Osteoblast (primary cell): ENCODE data around the gene TAS2R1. TPM values are rescaled to one million over a fixed set of nuclear protein-coding genes. Genes with fewer than 3 reads are reported as not detected.

Experiments
- DNase-seq: peaks from one replicate; pipeline ENCODE4 v3.0.0; 2011; ENCODE audit warnings: low spot score, mixed read lengths; ENCODE audit not compliant: insufficient read length; ENCODE audit errors: missing footprints
- H2AFZ ChIP-seq: 2 replicates; pipeline ENCODE4 v1.6.0; 2011; ENCODE audit warnings: mild to moderate bottlenecking, low read length
- H3K27ac ChIP-seq: 2 replicates; pipeline ENCODE4 v1.5.1; 2011; ENCODE audit warnings: mild to moderate bottlenecking, low read depth, low read length, moderate library complexity
- H3K27me3 ChIP-seq: 2 replicates; pipeline ENCODE4 v1.6.0; 2012; ENCODE audit warnings: mild to moderate bottlenecking, control low read depth, inconsistent platforms, low read length, moderate library complexity; ENCODE audit not compliant: insufficient read depth
- H3K36me3 ChIP-seq: 2 replicates; pipeline ENCODE4 v1.5.1; 2011; ENCODE audit warnings: mild to moderate bottlenecking, low read length, control low read depth, moderate library complexity; ENCODE audit not compliant: insufficient read depth
- H3K4me1 ChIP-seq: 2 replicates; pipeline ENCODE4 v1.5.1; 2011; ENCODE audit warnings: mild to moderate bottlenecking, low read length, control low read depth, moderate library complexity; ENCODE audit not compliant: insufficient read depth
- H3K4me2 ChIP-seq: 2 replicates; pipeline ENCODE4 v1.6.0; 2011; ENCODE audit warnings: mild to moderate bottlenecking, low read length; ENCODE audit not compliant: insufficient read depth
- H3K4me3 ChIP-seq: fragments of 200-600 bp; sonication (generic); 3 replicates; pipeline ENCODE4 v1.5.1; 2012; ENCODE audit warnings: mild to moderate bottlenecking, low read length, inconsistent platforms; ENCODE audit not compliant: insufficient read depth
- H3K79me2 ChIP-seq: 2 replicates; pipeline ENCODE4 v1.6.0; 2012; ENCODE audit warnings: mild to moderate bottlenecking, low read length, control low read depth, inconsistent platforms; ENCODE audit not compliant: insufficient read depth
- H3K9me3 ChIP-seq: 2 replicates; pipeline ENCODE4 v1.5.1; 2011; ENCODE audit warnings: low read depth, low read length, control low read depth
- H4K20me1 ChIP-seq: 2 replicates; pipeline ENCODE4 v1.6.0; 2012; ENCODE audit warnings: mild to moderate bottlenecking, low read length, control low read depth; ENCODE audit not compliant: insufficient read depth
- total RNA-seq: library from RNA; depleted of rRNA; stranded (reverse); fragments of >200 nt; gene quantifications from 2 replicates; pipeline ENCODE4 v1.2.3, GENCODE V29; 2012
- TF ChIP-seq, protein P1 (sequence below): IDR thresholded peaks from 2 replicates; pipeline ENCODE4 v1.5.1; 2011; ENCODE audit warnings: mild to moderate bottlenecking, low read depth, low read length, moderate library complexity; ENCODE audit errors: extremely low read depth

TAS2R1 gene
- total RNA-seq, 1 donor = not detected

DNA sequence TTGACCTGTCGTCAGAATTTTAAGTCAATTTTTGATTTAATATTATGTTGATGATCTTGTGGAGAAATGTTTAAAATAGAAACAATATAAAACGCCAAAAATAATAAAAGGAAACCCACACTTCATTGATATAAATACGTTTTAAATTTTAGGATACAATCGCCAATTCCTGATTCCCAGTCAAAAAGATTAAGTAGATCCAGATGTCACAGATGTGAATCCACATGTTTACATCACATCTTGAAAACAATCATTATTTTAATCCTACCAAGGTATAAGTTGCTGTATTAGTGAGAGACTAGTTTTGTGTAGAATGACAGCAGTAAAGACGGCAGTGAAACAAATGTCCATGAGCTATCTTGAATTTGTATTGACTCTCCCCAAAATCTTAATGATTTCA, 4.9 kb downstream of the TAS2R1 start:
- Histone ChIP-seq H4K20me1 (no peaks in the 10 kb centered on the region), H3K9me3 (no peaks in the 10 kb centered on the region), H3K79me2 (no peaks in the 10 kb centered on the region), H3K36me3 (no peaks in the 10 kb centered on the region), H2AFZ (no peak overlapping the region), H3K27me3 (no peaks in the 10 kb centered on the region), H3K27ac (no peak overlapping the region), H3K4me1 (peaks cover 31% of the 10 kb centered on the region), H3K4me2 (no peak overlapping the region), H3K4me3 (no peak overlapping the region)
- no peak for DNase-seq
- TF ChIP-seq, protein P1, sequence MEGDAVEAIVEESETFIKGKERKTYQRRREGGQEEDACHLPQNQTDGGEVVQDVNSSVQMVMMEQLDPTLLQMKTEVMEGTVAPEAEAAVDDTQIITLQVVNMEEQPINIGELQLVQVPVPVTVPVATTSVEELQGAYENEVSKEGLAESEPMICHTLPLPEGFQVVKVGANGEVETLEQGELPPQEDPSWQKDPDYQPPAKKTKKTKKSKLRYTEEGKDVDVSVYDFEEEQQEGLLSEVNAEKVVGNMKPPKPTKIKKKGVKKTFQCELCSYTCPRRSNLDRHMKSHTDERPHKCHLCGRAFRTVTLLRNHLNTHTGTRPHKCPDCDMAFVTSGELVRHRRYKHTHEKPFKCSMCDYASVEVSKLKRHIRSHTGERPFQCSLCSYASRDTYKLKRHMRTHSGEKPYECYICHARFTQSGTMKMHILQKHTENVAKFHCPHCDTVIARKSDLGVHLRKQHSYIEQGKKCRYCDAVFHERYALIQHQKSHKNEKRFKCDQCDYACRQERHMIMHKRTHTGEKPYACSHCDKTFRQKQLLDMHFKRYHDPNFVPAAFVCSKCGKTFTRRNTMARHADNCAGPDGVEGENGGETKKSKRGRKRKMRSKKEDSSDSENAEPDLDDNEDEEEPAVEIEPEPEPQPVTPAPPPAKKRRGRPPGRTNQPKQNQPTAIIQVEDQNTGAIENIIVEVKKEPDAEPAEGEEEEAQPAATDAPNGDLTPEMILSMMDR = no peak

DNA sequence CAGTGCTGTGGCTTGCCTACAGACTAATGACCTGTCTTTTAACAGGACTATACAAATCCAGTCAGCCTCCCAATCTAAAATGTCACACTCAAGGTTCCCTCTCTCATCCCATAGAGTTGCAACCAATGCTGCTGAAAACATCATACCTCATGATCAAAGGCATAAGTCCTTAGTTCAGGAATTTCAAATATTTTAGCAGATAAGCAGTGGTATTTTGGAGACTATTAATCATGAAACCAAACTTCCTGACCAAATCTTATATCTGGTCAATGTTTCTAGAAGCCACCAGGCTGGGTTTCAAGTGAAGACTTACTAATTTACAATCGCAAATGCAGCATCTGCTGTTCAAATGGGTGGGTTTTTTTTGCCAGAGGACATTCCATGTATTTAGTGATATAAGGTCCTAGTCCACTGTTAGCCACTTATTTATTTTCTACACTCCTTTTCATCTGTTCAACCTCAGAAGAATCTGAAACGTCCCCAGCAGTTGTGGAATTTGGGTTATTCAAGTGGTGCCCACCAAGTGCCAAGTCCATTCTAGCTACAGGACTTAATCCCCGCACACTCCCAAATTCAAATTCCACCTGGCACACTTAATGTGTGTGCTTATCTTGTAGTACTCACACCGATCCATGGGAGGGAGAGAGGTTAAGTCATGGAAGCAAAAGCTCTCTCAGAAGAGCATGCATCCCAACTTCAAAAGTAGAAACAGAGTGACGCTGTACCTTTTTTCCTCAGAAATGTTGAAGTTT, 5.8 kb downstream of the TAS2R1 start:
- no peak for DNase-seq
- Histone ChIP-seq H3K4me3 (no peak overlapping the region), H3K27me3 (no peaks in the 10 kb centered on the region), H3K79me2 (no peaks in the 10 kb centered on the region), H3K4me2 (no peak overlapping the region), H3K27ac (no peak overlapping the region), H3K36me3 (no peaks in the 10 kb centered on the region), H3K9me3 (no peaks in the 10 kb centered on the region), H3K4me1 (peaks cover 31% of the 10 kb centered on the region), H4K20me1 (no peaks in the 10 kb centered on the region), H2AFZ (no peak overlapping the region)
- TF ChIP-seq, protein P1 = no peak

DNA sequence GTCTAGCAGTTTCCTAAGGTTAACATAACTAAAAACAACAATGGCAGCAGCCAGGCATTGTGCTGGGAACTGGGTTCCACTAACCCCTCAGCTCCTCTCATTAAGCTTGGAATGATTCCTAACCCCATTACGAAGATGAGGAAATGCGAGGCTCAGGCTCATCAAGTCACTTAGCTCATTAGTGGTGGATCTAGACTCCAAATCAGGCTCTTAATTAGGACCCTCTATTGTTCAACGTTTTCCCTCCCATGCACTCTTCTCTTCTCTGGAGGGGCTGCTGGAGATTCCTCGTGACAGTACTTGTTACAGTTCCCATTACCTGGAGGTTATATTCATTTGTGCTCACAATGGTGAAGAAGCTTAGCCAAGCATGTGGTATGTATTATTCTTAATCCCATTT, 6.5 kb downstream of the TAS2R1 start:
- Histone ChIP-seq H3K27me3 (no peaks in the 10 kb centered on the region), H3K4me2 (no peak overlapping the region), H3K4me1 (peaks cover 31% of the 10 kb centered on the region), H3K4me3 (no peak overlapping the region), H2AFZ (no peak overlapping the region), H4K20me1 (no peaks in the 10 kb centered on the region), H3K36me3 (no peaks in the 10 kb centered on the region), H3K79me2 (no peaks in the 10 kb centered on the region), H3K27ac (peak overlapping the region; percentile 14), H3K9me3 (no peaks in the 10 kb centered on the region)
- DNase-seq = no peak
- TF ChIP-seq, protein P1 = no peak

DNA sequence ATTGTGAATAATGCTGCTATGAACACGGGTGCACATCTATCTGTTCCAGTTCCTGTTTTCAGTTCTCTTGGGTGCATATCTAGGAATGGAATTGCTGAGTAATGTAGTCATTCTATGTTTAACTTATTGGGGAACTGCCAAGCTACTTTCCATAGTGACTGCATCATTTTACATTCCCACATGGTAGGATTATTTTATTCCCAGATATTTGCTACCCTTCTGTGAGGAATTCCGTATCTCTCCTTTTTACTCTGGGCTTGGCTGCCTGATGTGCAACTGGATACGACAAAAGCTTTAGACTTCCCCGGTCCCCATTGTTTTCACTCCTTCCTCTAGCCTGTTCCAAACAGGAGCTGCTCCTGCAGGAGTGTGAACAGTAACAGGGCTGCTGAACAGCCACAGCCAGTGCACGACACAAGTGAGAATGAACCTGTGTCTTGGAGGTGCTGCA, 7.2 kb downstream of the TAS2R1 start:
- Histone ChIP-seq H3K4me3 (no peak overlapping the region), H3K36me3 (no peaks in the 10 kb centered on the region), H3K27ac (peak overlapping the region; percentile 14), H3K4me2 (peak overlapping the region; percentile 11), H4K20me1 (no peaks in the 10 kb centered on the region), H3K4me1 (peaks cover 31% of the 10 kb centered on the region), H2AFZ (no peak overlapping the region), H3K9me3 (no peaks in the 10 kb centered on the region), H3K27me3 (no peaks in the 10 kb centered on the region), H3K79me2 (no peaks in the 10 kb centered on the region)
- TF ChIP-seq, protein P1 = no peak
- DNase-seq = peak; percentile 62
